Gastroesophageal sphincter (tissue), 3 donors: ENCODE data around the gene MGAT4A.

ENCODE experiments used
- CTCF ChIP-seq, 4 experiments: fragments of 200-600 bp in 2 of 4; fragments of 450-650 bp in 2 of 4; sonication (generic) in 1 of 4; IDR thresholded peaks; one replicate each; pipeline ENCODE4 v1.5.1; 2017 to 2019; ENCODE audit warnings: antibody characterized with exemption in 4 of 4, mild to moderate bottlenecking in 2 of 4, moderate library complexity in 2 of 4
- POLR2A ChIP-seq, 2 donors: fragments of 450-650 bp; IDR thresholded peaks; one replicate each; pipeline ENCODE4 v1.6.1; 2017; ENCODE audit warnings: antibody characterized with exemption in 2 of 2, mild to moderate bottlenecking in 2 of 2, moderate library complexity in 1 of 2
- POLR2AphosphoS5 ChIP-seq: sonication (generic); formaldehyde crosslinking; IDR thresholded peaks from one replicate; pipeline ENCODE4 v1.6.1; 2017; ENCODE audit warnings: antibody characterized with exemption

GRCh38 chr2:98743835-98744234 is 12.9 kb upstream of the MGAT4A start:
- TF ChIP-seq CTCF (IDR thresholded peaks at IDR 0.05), result no peak
- TF ChIP-seq POLR2AphosphoS5, result no peak
- no peak for TF ChIP-seq POLR2A (IDR thresholded peaks at IDR 0.05)
